HG03565 (cell line): ENCODE data around the gene SLC16A12.

Experiments used
- ATAC-seq: cut with Tn5 transposase; IDR thresholded peaks from one replicate; pipeline ENCODE4 v1.9.1; 2021; ENCODE audit warnings: mild to moderate bottlenecking, moderate library complexity; ENCODE audit not compliant: unreplicated experiment

The SLC16A12 gene, protein sequence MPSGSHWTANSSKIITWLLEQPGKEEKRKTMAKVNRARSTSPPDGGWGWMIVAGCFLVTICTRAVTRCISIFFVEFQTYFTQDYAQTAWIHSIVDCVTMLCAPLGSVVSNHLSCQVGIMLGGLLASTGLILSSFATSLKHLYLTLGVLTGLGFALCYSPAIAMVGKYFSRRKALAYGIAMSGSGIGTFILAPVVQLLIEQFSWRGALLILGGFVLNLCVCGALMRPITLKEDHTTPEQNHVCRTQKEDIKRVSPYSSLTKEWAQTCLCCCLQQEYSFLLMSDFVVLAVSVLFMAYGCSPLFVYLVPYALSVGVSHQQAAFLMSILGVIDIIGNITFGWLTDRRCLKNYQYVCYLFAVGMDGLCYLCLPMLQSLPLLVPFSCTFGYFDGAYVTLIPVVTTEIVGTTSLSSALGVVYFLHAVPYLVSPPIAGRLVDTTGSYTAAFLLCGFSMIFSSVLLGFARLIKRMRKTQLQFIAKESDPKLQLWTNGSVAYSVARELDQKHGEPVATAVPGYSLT

DNA sequence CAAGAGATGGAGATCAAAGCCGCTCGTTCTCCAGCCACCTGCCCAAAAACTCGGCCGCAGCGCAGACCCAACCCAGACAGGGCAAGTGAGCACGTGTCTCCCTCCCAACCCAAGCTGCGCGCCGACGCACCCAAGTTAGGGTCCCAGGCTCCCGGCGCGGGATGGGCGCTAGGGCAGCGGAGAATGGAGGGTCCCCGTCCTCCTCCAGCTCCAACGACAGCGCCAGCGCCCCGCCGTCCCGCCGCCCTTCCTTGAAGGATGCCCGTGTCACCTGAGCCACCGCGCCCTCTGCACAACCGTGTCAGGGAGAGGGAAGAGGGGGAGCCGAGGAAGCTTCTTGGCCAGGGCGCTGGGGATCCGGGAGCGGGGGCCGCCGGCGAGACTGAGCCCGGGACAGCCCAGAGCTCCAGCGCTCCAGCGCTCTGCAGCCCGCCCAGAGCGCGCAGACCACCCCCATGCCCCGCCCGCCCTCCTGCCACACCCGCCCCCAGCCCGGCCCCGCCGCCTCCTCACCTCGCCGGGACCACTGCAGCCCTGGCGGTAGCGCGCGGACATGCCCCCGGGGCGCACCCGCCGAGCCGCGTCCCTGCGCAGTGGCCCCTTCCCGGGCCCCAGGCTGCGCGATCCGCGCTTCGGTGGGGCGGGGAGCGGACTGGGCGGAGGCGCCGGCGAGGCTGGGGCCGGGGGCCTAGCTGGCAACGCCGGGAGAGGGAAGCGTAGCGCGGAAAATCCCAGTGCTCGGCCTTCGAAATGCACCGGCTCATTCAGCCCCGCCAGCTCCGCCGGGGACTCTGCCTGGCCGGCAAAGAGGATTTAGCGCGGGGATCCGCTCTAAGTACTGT lies at the start of gene SLC16A12:
Gene SLC16A12 (minus strand): TSS at position 424 of the 842 bp plus-strand sequence. CDS start 73,016 bp downstream, outside the sequence.
- ATAC-seq = no peak

- ATAC-seq = no peak
These were observed 46.6 kb upstream of the SLC16A12 start for GRCh38 chr10:89582022-89582421.

- ATAC-seq = no peak
These were observed 44.8 kb upstream of the SLC16A12 start for GRCh38 chr10:89580243-89580642.

DNA sequence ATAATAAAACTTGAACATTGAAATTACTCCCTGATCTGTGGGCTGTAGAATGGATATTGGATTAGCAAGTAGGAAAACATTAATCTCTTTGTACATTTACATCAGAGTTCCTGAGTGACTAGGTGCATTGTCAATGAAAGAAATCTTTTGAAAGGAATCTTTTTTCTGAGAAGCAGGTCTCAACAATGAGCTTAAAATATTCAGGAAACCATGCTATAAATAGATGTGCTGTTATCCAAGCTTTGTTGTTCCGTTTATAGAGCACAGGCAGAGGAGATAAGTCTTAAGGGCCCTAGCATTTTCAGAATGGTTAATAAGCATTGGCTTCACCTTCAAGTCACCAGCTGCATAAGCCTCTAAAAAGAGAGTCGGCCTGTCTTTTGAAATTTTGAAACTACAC lies 41.3 kb upstream of the SLC16A12 start:
- ATAC-seq = no peak

- ATAC-seq = no peak
These were observed 40.6 kb upstream of the SLC16A12 start for GRCh38 chr10:89576022-89576421.

DNA sequence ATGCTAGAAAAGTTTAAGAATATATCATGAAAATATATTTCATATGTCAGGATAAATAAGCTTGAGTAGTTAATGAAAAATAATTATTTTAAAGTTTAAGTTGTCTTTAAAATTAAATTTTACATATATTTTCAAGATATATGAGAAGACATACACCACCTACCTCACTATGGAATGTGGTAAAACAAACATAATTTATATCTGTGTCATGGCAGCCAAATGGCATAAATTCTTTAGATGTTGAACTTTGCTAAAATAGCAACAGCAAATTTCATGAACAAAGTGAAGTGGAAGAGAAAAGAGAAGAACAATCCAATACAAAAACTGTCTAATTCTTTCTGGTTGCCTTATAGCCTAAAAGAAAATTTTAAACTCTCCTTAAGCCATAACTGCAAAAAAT lies 39.6 kb upstream of the SLC16A12 start:
- no peak for ATAC-seq

GRCh38 chr10:89574368-89574767 lies 39.0 kb upstream of the SLC16A12 start:
- no peak for ATAC-seq

- ATAC-seq = no peak
These were observed 32.3 kb upstream of the SLC16A12 start for GRCh38 chr10:89567576-89568245.

DNA sequence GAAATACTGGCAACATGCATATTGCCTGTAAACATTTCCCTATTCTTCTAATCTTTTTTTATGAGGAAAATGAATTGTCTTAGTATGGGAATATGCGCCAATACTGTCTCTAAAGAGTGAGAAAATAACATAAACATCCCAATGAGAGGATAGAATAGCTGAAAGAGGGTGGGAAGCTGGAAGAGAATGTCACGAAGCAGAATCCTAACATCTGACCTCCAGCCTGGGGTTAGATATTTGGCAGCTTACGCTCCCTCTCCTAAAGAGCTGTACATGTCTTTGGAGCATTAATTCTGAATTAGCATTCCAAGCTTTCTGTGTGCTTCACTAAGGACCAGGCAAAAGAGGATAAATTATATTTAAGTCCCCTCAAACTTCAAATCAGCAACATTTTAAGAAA lies 31.6 kb upstream of the SLC16A12 start:
- ATAC-seq = no peak

DNA sequence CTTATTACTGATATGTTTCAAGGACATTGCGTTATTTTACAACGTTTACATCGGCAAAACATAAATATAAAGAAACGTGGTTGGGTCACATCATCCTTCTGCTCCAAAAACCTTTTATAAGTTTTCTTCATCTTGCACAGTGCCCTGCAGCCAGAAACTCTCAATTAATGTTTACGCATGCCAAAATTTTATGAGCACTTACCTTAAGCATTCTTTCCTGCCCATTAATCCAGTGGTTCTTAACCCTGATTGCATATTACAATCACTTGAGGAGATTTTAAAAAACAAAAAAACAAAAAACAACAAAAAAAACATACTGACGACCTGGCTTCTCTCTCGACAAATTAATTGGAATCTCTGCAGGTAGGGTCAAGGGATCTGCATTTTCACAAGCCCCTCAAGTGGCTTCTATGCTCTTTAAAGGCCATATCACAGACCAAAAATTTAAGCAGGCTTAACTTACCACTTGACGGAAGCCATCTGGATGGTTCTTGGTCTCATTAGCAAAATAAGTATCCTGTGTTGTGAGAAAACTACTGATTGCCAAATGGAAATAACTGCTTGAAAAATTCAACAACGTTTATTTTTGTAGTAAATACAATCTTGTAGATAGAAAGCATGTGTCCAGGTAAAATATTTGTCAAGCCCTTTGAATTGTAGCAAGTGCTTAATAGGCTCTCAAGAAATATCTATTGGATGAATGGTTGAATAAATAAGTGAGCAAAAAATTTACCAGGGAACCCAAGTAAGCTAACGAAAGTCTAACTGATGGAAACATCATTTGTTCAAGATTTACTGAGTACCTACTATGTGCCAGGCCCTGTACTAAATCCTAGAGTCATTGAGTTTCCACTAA lies 30.9 kb upstream of the SLC16A12 start:
- ATAC-seq = no peak

GRCh38 chr10:89565180-89565579 lies 29.8 kb upstream of the SLC16A12 start:
- ATAC-seq = no peak

- ATAC-seq = no peak
These were observed 28.6 kb upstream of the SLC16A12 start for GRCh38 chr10:89563861-89564478.

DNA sequence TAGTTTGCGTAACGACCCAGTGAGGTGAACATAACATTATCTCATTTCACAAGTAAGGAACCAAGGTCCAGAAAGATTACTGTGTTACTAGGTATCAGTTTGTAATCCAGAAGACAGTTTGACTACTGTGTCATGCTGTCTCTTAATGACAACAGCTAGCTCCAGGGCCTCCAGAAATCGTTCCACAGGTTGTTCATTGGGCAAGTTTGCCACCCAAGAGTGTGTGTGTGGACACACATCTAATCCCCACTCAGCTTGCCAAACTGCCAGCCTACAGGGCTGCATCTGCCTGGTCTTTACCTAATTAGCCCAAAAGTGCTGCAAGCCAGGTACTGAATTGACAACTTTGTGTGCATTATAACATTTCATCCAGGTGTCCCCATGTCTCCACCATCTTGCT lies 27.9 kb upstream of the SLC16A12 start:
- no peak for ATAC-seq

GRCh38 chr10:89556600-89556999 lies 21.2 kb upstream of the SLC16A12 start:
- ATAC-seq = no peak

DNA sequence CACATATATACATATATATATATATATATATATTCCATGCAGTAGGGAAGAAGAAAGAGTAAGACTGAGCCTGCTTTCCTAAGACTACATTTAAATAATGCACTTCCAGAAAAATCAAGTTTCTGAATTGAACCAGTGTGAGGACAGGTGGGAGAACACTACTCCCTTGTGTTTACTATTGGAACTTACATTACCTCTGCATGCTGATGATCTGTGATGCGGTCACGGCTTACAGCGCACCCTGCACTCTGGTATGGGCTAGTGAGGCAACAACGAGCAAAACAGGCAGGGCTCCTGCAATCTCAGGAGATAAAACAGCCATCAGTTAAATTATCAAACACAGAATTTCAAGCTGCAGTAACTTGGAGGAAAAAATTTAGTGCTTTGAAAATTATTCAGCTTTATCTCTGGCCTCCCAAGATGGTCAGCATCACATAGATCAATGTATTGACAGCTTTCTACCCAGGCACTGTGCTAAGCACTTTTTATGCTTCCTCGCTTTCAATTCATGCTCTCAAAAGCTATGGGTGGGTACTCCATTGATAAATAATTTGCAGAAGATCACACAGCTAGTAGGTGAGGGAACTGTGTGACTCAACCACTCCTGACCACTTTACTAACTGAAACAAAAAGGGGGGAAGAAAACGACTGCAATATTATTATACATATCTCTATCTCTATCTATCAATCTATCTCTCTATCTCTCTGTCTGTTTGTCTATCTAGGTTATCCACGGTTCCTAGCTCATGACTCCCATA lies 20.5 kb upstream of the SLC16A12 start:
- no peak for ATAC-seq

DNA sequence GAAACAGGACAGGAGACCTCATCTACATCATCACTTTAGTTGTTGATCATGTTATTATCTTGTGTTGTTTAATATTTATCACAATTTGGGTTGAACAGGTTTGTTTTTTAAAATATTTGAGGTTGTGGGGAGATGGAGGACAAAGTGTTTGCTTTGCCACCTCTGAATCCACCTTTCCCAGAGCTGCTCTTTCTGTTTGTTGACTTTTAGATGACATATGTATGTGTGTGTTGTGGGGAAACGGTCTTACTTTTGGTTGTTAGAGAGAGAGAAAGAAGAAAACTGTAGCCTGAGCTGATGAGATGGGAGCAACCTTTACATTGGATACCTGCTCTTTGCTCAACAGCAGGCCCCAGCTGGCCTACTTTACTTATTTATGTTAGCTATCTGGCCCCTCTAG lies 19.0 kb upstream of the SLC16A12 start:
- ATAC-seq = no peak

DNA sequence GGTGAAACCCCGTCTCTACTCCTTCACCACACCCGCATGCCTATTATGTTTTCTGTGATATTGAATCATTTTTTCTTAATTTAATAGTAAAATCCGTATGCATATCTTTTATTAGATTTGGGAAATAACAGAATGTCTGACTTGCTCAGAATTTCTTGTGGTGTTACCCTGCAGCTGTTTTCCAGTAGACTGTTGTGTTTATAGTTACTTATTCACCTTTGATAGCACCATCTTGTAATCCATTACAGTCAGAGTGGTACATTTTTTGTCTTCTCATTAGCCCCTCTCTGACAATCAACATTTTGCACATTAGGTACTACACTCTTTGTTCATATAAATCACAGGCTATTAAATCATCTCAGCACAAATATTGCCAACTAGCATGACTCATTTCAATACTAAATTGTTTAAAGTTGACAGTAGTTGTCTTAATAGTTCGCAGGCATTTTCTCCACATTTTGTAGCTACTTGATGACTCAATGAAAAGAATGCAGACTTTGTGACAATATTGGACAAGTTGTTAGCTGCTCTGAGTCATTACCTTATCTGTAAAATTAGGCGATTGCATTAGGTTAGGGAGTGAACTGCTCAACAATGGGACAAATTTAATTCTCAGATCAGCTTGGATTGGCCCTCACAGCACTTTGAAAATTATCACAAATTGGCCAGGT lies 17.8 kb upstream of the SLC16A12 start:
- ATAC-seq = no peak

DNA sequence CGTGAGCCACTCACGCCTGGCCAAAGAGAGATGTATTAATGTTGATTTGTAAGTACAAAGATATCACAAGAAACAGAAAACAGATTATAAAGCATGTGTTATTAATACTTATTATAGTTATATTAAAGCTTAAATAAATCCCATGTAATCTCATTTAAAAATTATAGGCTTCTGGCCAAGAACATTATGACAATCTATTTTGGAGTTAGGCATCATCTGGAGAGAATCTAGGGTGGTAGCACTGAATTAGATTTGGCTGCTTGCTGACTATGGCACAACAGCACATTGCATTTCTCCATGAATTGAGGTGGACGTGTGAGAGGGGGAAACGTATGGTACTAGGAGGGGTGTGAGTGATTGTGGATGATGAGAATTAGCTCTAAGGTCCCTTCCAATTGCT lies 16.8 kb upstream of the SLC16A12 start:
- ATAC-seq = no peak

GRCh38 chr10:89550509-89550908 lies 15.1 kb upstream of the SLC16A12 start:
- no peak for ATAC-seq
